H1 (cell line): ENCODE data around the gene SPANXN5.

Experiments used
- ATF2 ChIP-seq: IDR thresholded peaks from 2 replicates; pipeline ENCODE4 v1.6.1; 2012; ENCODE audit warnings: low read length, inconsistent platforms
- CBX8 ChIP-seq: fragments of 300-800, 300-1000 bp; sonication (generic); IDR thresholded peaks from 2 replicates; pipeline ENCODE4 v1.7.1; 2016; ENCODE audit warnings: low read depth, low read length, borderline replicate concordance
- CHD2 ChIP-seq: IDR thresholded peaks from 2 replicates; pipeline ENCODE4 v1.6.1; 2012; ENCODE audit warnings: low read length, improper control_type of control experiment
- CREB1 ChIP-seq: IDR thresholded peaks from 2 replicates; pipeline ENCODE4 v1.6.1; 2012; ENCODE audit warnings: inconsistent platforms
- EP300 ChIP-seq, 2 experiments: IDR thresholded peaks; 1 replicate in 1 of 2; 2 replicates in 1 of 2; pipeline ENCODE4 v1.6.1; 2011 to 2012; ENCODE audit warnings: low read depth in 2 of 2, low read length in 2 of 2, mild to moderate bottlenecking in 2 of 2, borderline replicate concordance in 1 of 2, inconsistent platforms in 1 of 2, moderate library complexity in 1 of 2
- EZH2 ChIP-seq: fragments of 200-600 bp; sonication (generic); IDR thresholded peaks from 2 replicates; pipeline ENCODE4 v1.7.1; 2012; ENCODE audit warnings: low read depth, mild to moderate bottlenecking, moderate library complexity, low read length, inconsistent platforms; ENCODE audit not compliant: severe bottlenecking
- GABPA ChIP-seq: IDR thresholded peaks from 2 replicates; pipeline ENCODE4 v1.6.1; 2011; ENCODE audit warnings: mild to moderate bottlenecking, low read length, moderate library complexity, borderline replicate concordance; ENCODE audit not compliant: insufficient read depth
- HDAC2 ChIP-seq, 2 experiments: fragments of 300-600 bp in 1 of 2; sonication (generic) in 1 of 2; IDR thresholded peaks; 2 replicates each; pipeline ENCODE4 v1.6.1; 2011 to 2012; ENCODE audit warnings: low read depth in 2 of 2, low read length in 2 of 2, mild to moderate bottlenecking in 2 of 2, moderate library complexity in 2 of 2, borderline replicate concordance in 1 of 2, inconsistent platforms in 1 of 2
- SIRT6 ChIP-seq: IDR thresholded peaks from one replicate; pipeline ENCODE4 v1.7.1; 2012; ENCODE audit warnings: low read length, inconsistent platforms
- TAF1 ChIP-seq: IDR thresholded peaks from 2 replicates; pipeline ENCODE4 v1.6.1; 2011; ENCODE audit warnings: mild to moderate bottlenecking, low read depth, low read length
- YY1 ChIP-seq: IDR thresholded peaks from 2 replicates; pipeline ENCODE4 v1.6.1; 2011; ENCODE audit warnings: low read depth, mild to moderate bottlenecking, low read length
- TF ChIP-seq, protein P1 (sequence below), 3 experiments: IDR thresholded peaks; 1 replicate in 2 of 3; 2 replicates in 1 of 3; pipeline versions ENCODE4 v1.5.1 to v1.6.1; 2011; ENCODE audit warnings: low read length in 3 of 3, mild to moderate bottlenecking in 3 of 3, inconsistent platforms in 2 of 3, low read depth in 1 of 3, moderate library complexity in 1 of 3; ENCODE audit not compliant: insufficient read depth in 1 of 3; ENCODE audit errors: control extremely low read depth in 1 of 3

- no peak for TF ChIP-seq TAF1
- no peak for TF ChIP-seq SIRT6
- TF ChIP-seq EZH2: no peak
- no peak for TF ChIP-seq CHD2
- TF ChIP-seq, protein P1, sequence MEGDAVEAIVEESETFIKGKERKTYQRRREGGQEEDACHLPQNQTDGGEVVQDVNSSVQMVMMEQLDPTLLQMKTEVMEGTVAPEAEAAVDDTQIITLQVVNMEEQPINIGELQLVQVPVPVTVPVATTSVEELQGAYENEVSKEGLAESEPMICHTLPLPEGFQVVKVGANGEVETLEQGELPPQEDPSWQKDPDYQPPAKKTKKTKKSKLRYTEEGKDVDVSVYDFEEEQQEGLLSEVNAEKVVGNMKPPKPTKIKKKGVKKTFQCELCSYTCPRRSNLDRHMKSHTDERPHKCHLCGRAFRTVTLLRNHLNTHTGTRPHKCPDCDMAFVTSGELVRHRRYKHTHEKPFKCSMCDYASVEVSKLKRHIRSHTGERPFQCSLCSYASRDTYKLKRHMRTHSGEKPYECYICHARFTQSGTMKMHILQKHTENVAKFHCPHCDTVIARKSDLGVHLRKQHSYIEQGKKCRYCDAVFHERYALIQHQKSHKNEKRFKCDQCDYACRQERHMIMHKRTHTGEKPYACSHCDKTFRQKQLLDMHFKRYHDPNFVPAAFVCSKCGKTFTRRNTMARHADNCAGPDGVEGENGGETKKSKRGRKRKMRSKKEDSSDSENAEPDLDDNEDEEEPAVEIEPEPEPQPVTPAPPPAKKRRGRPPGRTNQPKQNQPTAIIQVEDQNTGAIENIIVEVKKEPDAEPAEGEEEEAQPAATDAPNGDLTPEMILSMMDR (IDR thresholded peaks at IDR 0.05; ENCODE audit: control extremely low read depth in 1 of 3, insufficient read depth in 1 of 3, low read depth in 1 of 3, low read length in 3 of 3): no peak
- no peak for TF ChIP-seq EP300 (IDR thresholded peaks at IDR 0.05; ENCODE audit: borderline replicate concordance in 1 of 2, low read depth in 2 of 2, low read length in 2 of 2)
- TF ChIP-seq CBX8: no peak
- no peak for TF ChIP-seq CREB1
- no peak for TF ChIP-seq HDAC2 (IDR thresholded peaks at IDR 0.05; ENCODE audit: borderline replicate concordance in 1 of 2, low read depth in 2 of 2, low read length in 2 of 2)
- TF ChIP-seq YY1: no peak
- no peak for TF ChIP-seq GABPA
- TF ChIP-seq ATF2: no peak
Observed at GRCh38 chrX:52839137-52839536, 41.9 kb upstream of the SPANXN5 start.
